NCI-H1417 treated with DMSO at 0.1 percent for 48 hours (cell line): ENCODE measurements around the gene DHRSX.
"Not testable (repeated sequence)": the region's sequence is repeated elsewhere in the genome, so short reads cannot be mapped to it uniquely, and the experiment has no call there.

Experiments used
- DNase-seq: peaks from one replicate; lab custom pipeline; 2025; lab: John Stamatoyannopoulos, UW

DHRSX gene

DNA sequence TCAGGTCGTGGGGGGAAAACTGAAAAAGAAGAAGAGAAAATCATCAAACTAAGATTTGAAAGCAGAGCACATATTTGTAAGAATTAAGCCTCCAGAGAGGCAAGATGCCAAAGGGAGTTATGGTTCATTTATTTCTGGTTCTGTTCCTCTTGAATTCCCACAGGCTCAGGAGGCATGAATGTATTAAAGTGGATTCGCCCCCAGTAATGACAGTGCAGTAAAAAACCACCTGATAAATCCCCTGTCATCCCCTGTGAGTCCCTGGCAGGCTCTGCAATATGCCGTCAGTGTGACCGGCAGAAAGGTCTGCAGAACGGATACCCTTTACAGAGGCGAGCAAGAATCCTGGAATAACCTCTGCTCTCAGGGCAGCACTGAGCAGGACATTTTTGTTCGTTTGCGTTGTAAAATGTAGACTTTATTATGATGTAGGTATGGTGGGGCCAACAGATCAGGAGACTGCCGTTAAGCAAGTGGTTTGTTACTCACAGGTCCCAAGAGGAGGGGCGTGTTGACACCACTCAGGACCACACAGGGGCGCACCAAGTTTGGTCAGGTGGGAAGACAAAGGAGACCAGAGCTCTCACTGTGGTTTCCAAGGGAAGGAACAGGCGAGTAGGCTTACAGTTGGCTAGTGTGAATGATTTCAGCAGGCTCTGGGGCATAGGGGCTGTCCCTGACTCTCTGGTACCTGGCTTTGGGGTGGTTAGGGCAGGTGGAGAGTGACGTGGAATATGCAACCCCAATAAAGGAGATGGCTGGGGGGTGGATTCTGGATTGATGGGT lies 75.3 kb downstream of the DHRSX start:
- DNase-seq: no peak

DNA sequence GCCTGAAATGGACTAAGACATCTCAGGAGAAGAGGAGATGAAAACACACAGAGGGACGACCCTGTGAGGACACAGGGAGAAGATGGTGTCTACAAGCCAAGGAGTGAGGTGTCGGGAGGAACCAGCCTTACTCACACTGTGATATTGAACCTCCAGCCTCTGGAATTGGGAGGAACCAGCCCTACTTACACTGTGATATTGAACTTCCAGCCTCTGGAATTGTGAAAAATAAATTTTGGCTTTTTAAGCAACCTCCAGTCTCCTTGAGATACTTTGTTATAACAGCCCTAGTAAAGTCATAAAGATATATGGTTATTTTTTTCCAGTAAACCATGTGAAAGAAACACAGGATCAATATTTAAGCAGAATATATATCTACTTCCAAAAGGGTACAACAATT lies 76.5 kb downstream of the DHRSX start:
- DNase-seq: no peak

DNA sequence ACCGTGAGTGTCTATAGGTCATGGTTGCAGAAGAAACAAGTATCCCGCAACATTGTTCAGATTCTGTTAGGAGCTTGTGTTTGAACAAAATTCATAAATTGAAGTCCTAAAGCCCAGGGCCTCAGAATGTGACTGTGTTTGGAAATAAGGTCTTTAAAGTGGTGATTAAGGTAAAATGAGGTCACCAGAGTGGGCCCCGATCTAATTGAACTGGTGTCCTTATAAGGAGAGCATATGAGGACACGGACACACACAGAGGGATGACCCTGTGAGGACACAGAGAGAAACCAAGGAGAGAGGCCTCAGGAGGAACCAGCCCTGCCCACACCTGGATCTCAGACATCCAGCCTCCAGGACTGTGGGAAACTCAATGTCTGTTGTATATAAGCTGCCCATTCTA lies 76.9 kb downstream of the DHRSX start:
- DNase-seq: no peak

DNA sequence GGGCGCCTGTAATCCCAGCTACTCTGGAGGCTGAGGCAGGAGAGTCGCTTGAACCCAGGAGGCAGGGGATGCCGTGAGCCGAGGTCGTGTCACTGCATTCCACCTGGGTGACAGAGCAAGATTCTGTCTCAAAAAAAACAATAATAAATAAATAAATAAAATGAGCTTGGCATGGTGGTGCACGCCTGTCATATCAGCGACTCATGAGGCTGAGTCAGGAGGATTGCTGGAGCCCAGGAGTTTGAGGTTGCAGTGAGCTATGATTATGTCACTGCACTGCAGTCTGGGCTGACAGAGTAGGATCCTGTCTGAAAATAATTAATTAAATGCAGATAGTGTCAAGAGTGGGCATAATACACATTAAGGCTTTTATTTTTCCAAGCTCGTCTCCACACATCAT lies 77.5 kb downstream of the DHRSX start:
- DNase-seq: no peak

DNA sequence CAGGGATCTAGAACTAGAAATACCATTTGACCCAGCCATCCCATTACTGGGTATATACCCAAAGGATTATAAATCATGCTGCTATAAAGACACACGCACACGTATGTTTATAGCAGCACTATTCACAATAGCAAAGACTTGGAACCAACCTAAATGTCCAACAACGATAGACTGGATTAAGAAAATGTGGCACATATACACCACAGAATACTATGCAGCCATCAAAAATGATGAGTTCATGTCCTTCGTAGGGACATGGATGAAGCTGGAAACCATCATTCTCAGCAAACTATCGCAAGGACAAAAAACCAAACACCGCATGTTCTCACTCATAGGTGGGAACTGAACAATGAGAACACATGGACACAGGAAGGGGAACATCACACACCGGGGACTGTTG lies 81.4 kb downstream of the DHRSX start:
- not testable (repeated sequence) for DNase-seq

DNA sequence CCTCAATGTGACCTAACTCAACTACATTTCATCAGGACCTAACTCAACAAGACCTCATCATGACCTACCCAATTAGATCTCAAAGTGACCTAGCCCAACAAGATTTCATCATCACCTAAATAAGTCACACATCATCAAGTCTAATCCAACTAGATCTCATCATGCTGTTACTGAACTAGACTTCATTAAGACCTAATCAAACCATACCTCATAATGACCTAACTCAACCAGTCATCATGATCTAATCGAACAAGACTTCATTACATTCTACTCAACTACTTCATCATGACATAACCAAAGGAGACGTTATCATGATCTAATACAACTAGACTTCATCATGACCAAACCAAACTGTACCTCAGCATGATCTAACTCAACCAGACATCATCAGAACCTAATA lies 82.8 kb downstream of the DHRSX start:
- no peak for DNase-seq

DNA sequence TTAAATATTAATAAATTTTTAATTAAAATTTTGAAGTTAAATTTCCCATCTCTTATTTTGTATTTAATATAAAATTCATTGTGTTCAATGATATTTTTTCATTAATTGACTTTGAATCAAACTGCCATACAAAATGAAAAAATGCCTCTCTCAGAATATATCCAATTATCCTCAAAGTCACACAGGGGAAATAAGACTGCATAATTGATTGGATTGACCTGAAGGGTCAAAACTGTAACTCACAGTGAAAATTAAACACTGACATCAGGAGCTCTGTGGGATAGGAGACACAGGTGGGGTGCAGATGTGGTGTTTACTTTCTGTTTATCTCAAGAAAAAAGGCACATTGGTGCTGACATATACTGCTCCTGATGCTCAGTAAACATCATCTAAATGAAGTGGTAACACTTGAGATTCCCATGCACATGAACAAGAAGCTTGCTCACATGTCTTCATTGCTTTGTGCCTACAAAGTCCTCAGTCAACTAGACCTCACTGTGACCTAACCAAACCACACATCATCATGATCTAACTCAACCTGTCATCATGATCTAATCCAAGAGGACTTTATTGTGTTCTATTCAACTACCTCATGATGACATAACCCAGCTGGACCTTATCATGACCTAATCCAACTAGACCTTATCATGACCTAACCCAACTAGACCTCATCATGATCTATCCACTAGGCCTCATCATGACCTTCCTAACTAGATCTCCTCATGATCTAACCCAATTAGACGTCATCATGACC lies 83.7 kb downstream of the DHRSX start:
- no peak for DNase-seq

DNA sequence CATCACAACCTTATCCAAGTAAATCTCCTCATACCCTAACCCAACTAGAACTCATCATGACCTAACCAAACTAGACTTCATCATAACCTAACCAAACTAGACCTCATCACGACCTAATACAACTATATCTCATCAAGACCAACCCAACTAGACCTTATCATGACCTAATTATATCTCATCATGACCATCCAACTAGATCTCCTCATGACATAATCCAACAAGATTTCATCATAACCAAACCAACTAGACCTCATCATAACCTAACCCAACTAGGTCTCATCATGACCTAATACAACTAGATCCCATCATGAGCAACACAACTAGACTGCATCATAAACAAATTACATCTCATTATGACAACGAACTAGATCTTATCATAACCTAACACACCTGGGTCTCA lies 86.4 kb downstream of the DHRSX start:
- DNase-seq: no peak

DNA sequence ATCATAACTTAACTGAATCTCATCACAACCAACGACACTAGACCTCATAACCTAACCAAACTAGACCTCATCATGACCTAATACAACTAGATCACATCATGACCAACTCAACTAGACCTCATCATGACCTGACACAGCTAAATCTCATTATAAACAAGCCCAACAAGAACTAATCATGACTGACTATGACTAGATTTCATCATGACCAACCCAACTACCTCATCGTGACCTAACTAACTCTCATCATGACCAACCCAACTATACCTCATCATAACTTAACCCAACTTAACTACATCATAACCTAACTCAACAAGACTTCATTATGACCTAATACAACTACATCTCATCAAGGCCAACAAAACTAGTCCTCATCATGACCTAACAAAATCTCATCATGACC lies 86.8 kb downstream of the DHRSX start:
- DNase-seq: no peak

DNA sequence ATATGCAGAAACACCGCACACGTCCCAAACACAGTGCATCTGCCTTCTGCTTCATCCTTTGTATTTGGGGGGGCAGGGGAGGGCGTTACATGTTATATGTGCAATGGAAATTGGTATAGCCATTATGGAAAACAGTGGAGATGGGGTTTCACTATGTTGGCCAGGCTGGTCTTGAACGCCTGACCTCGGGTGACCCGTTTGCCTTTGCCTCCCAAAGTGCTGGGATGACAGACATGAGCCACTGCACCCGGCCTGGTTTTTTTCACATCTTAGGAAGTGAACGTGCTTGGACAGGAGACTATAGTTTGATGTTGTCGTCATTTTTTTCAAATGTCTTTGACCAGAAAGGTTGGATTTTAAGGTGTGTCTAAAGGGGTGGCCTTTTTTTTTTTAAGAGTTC lies 88.6 kb downstream of the DHRSX start:
- no peak for DNase-seq

DNA sequence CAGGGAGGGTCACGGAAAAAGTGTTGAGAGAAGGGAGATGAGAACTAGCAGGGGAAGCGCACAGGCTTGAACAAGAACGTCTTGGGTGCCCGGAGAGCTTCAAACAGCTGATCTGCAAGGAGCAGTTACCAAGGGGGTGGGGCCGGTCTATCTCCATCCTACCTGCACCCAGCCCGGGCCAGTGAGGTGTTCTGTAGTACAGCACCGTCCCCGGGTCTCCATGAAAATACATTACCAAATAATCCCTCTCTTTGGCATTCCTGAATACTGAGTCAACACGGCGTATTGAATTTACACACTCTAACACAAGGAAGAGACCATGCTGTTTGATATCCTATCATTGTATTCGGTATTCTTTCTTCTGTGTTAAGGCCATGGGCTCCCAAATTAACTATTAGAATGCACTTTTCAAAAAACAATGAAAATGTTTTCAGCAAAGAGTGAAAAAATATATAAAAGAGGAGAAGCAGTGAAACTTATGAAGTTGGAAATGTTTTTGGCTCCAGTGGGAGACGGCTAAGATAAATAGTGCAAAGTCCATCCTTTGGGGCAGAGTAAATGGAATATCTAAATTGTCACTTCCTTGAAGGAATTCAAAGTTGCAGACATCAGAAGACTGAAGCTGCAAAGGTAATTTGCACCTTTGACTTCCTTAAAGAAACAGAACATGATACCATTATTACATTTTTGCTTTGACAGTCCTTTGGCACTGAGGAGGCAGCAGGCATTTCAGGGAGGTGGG lies 90.3 kb downstream of the DHRSX start:
- no peak for DNase-seq

DNA sequence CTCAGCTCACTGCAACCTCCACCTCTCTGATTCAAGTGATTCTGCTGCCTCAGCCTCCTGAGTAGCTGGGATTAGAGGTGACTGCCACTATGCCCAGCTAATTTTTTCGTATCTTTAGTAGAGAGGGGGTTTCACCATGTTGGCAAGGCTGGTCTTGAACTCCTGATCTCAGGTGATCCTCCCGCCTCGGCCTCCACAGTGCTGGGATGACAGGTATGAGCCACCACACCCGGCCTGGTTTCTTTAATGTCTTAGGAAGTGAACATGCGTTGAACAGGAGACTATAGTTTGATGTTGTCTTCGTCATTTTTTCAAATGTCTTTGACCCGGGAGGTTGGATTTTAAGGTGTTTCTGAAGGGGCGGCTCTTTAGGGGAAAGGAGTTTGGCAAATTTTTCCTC lies 91.0 kb downstream of the DHRSX start:
- DNase-seq: no peak

DNA sequence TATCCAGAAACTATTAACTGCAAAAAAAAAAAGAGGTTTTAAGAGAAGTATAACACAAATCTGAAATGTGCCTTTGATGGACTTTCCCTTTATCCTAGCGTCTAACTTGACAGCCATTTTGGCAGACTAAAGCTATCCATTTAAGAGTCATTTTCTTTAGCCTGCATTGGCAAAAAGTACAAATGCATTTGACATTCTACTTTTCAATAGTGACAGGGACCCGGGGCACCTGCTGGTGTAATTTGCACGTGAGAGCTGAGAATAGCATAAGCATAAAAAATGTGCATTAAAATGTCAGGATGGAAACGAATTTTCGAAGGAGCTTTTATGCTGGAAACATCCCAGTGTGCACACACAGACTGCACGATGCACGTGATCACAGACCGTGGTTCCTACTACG lies 91.9 kb downstream of the DHRSX start:
- DNase-seq: no peak

DNA sequence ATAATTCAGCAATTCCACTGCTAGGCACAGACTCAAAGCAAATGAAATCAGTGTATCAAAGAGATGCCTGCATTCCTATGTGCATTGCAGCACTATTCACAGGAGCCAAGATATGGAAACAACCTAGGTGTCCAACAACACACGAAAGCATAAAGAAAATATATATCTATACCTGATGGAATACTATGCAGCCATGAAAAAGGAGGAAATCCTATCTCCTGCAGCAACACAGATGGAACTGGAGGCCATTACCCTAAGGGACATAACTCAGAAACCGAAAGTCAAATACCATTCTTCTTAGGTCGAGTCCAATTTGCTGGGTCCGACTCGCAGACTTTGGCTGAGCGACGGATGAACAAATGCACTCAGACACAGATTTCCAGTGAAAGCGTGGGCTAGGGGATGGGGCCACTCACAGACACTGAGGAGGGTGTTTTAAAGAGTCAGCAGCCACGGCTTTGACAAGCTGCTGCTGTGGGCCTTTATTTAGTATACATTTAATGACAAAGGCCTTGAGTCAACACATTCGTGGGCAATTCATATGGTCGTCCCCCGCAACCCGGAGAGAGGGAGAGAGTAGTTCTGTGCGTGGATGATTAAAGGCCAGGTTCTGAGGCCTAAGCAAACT lies 93.8 kb downstream of the DHRSX start:
- no peak for DNase-seq

DNA sequence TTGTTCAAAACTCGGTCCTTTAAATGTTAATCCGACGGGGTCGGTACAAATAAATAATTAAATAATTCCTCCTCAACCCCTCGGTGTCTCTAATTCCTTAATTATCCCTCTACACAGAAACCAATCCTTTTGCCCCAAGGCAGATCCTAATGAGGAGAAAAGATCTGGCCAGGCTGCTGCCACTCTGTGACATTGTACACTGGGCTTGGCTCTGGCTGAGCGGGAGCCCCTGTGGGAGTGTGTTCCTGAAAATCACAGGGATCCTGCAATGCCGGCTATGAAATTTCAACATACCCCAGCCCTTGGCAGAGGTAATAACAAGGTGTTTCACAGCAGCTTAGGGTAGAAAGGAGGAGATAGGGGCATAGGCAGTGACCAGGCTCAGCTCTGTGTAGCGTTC lies 96.0 kb downstream of the DHRSX start:
- no peak for DNase-seq

DNA sequence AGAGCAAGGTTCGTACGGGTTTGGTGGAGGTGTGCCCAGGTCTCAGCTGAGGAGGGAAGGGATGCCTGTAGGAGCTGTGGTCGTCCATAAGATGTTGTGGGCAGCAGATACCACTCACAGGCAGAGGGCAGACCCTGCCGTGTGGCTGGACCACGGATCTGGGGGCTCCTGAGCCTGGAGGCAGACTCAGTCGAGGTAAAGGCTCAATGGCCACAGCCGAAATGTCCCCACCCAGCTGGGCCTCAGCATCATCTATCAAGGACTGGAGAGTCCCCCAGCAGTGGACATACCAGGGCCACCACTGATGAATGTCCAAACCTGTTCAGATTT lies 98.5 kb downstream of the DHRSX start:
- no peak for DNase-seq

DNA sequence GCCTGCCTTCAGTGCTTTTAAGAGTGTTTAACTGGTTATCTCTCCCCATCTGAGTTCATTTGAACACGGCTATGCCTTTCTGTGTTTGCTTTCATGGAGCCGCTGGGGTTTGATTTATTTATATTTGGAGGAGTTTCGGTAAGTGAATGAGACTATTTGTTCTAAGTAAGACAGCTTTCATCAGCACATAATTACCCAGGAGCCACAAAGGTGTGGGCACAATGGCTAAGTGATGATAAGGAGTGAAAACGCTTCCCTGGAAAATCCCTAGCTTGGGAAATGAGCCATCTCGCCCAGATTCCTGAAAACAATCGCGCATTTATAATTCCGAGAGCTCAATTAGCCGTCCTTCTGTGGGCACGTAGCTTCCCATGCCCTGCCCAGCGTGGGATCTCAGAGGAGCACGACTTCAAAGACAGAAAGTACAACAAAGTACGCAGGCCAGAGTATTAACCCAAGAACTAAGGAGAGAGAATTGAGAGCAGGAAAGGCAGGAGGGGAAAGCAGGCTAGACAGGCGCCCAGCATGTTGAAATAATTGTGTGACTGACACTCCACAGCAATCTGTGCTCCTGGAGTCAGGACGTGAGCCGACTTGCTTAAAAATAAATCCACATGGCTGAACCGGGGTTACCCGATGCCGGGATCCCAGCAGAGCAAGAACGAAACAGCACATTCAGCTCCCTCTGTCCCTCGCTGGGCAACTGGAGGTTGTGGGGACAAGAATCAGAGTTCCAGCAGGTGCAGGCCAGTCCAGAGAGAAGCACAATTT lies 99.0 kb downstream of the DHRSX start:
- no peak for DNase-seq

DNA sequence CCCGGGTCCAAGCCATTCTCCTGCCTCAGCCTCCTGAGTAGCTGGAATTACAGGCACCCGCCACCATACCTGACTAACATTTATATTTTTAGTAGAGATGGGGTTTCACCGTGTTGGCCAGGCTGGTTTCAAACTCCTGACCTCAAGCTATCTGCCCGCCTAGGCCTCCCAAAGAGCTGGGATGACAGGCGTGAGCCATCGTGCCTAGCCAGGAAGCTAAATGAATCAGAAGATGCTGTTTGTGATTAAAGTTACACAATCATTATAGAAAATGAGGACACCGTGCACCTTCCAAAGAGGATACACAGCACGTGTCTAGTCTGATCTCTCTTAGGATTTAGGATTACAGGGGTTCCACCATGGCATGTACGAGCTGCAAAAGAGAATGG lies 99.6 kb downstream of the DHRSX start:
- DNase-seq: no peak

DNA sequence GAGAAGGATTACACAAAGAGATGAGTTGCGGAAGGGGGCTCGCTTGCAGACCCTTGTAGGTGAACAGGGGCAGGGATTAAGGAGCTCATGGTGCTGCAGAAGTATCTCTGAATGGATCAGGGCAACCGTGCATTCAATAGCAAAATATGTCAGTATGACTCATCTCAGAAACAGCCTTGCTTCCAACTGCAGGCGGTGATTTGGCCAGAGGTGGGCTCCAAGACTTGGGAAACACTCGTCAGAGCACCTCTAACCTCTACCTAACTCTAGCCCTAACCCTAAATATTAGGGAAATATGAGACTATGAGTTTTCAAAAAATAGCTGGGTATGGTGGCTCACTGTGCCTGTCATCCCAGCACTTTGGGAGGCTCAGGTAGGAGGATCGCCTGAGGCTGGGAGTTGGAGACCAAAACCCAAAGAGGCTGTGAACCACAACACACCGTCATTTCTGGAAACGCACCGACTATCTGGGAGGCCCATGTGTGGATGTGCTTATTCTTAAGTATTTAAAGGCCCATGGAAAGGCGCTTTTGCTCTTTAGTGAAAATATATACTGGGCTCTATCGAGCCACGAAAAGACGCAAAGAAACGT lies 102.6 kb downstream of the DHRSX start:
- DNase-seq: no peak

DNA sequence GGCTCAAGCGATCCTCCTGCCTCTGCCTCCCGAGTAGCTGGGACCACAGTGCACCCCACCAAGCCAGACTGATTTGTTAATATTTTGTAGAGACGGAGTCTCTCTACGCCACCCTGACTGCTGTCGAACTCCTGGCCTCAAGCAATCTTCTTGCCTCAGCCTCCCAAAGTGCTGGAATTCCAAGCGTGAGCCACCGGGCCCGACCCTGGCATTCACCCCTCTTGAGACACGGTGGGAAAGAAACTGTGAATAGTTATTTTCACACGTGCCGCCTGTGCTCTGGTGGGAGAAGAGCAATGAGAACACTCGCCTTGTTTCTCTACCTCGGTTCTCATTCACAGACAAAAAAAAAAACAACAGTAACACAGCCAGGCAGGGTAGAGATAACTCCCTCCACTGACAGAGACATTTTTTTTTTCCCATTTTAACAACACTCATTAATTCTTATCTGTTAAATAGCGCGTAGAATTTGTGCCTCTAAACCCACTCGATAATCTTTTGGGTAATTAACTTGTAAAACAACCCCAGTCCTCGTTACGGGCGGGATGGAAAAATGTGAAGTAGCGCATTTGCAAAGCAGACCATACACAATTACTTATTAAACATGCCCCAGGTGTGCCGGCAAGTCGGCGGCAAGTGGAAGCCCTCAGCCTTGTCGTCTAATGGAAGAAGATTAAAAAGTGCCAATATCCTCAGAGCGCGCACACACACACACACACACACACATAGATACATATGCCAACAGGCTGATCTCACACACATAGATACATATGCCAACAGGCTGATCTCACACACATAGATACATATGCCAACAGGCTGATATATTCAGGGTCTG lies 103.3 kb downstream of the DHRSX start:
- DNase-seq: no peak
